ENCODE measurements around the gene OPTN.
"Not testable (repeated sequence)": the region's sequence is repeated elsewhere in the genome, so short reads cannot be mapped to it uniquely, and the experiment has no call there.

Gene OPTN

GRCh38 chr10:13099666-13100348, at the start of gene OPTN:
TSS of gene OPTN (plus strand) at chr10:13100163. CDS start at chr10:13109123, 8,960 bp downstream.
- in situ Hi-C loops (cut with HindIII; ENCODE audit: low sequenced_read_pairs): no loop called here

- in situ Hi-C loops (cut with HindIII; ENCODE audit: low sequenced_read_pairs): no loop called here
Observed at GRCh38 chr10:13051126-13051694, 48.8 kb upstream of the OPTN start.

- in situ Hi-C loops (cut with HindIII; ENCODE audit: low sequenced_read_pairs): not testable (repeated sequence)
Observed at GRCh38 chr10:13053208-13053607, 46.8 kb upstream of the OPTN start.

GRCh38 chr10:13053794-13054462, 46.0 kb upstream of the OPTN start:
- in situ Hi-C loops (cut with HindIII; ENCODE audit: low sequenced_read_pairs): no loop called here

GRCh38 chr10:13054844-13055243, 45.1 kb upstream of the OPTN start:
- in situ Hi-C loops (cut with HindIII; ENCODE audit: low sequenced_read_pairs): no loop called here

GRCh38 chr10:13056456-13057077, 43.4 kb upstream of the OPTN start:
- in situ Hi-C loops (cut with HindIII; ENCODE audit: low sequenced_read_pairs): no loop called here

GRCh38 chr10:13062803-13063202, 37.2 kb upstream of the OPTN start:
- in situ Hi-C loops (cut with HindIII; ENCODE audit: low sequenced_read_pairs): no loop called here

GRCh38 chr10:13066527-13066926, 33.4 kb upstream of the OPTN start:
- in situ Hi-C loops (cut with HindIII; ENCODE audit: low sequenced_read_pairs): no loop called here

GRCh38 chr10:13067431-13067830, 32.5 kb upstream of the OPTN start:
- in situ Hi-C loops (cut with HindIII; ENCODE audit: low sequenced_read_pairs): no loop called here

- in situ Hi-C loops (cut with HindIII; ENCODE audit: low sequenced_read_pairs): no loop called here
Observed at GRCh38 chr10:13068071-13068470, 31.9 kb upstream of the OPTN start.

GRCh38 chr10:13068484-13068883, 31.5 kb upstream of the OPTN start:
- in situ Hi-C loops (cut with HindIII; ENCODE audit: low sequenced_read_pairs): no loop called here

GRCh38 chr10:13072339-13072738, 27.6 kb upstream of the OPTN start:
- in situ Hi-C loops (cut with HindIII; ENCODE audit: low sequenced_read_pairs): no loop called here

GRCh38 chr10:13074563-13075451, 25.2 kb upstream of the OPTN start:
- in situ Hi-C loops (cut with HindIII; ENCODE audit: low sequenced_read_pairs): no loop called here

- in situ Hi-C loops (cut with HindIII; ENCODE audit: low sequenced_read_pairs): no loop called here
Observed at GRCh38 chr10:13078912-13079775, 20.8 kb upstream of the OPTN start.

GRCh38 chr10:13079776-13080050, 20.2 kb upstream of the OPTN start:
- in situ Hi-C loops (cut with HindIII; ENCODE audit: low sequenced_read_pairs): no loop called here

- in situ Hi-C loops (cut with HindIII; ENCODE audit: low sequenced_read_pairs): no loop called here
Observed at GRCh38 chr10:13080643-13081042, 19.3 kb upstream of the OPTN start.

- in situ Hi-C loops (cut with HindIII; ENCODE audit: low sequenced_read_pairs): not testable (repeated sequence)
Observed at GRCh38 chr10:13083700-13084099, 16.3 kb upstream of the OPTN start.

- in situ Hi-C loops (cut with HindIII; ENCODE audit: low sequenced_read_pairs): no loop called here
Observed at GRCh38 chr10:13086056-13086455, 13.9 kb upstream of the OPTN start.

GRCh38 chr10:13087601-13087985, 12.4 kb upstream of the OPTN start:
- in situ Hi-C loops (cut with HindIII; ENCODE audit: low sequenced_read_pairs): no loop called here

- in situ Hi-C loops (cut with HindIII; ENCODE audit: low sequenced_read_pairs): no loop called here
Observed at GRCh38 chr10:13087986-13088618, 11.9 kb upstream of the OPTN start.
